Measurements from ENCODE around the gene ESYT2.

DNA sequence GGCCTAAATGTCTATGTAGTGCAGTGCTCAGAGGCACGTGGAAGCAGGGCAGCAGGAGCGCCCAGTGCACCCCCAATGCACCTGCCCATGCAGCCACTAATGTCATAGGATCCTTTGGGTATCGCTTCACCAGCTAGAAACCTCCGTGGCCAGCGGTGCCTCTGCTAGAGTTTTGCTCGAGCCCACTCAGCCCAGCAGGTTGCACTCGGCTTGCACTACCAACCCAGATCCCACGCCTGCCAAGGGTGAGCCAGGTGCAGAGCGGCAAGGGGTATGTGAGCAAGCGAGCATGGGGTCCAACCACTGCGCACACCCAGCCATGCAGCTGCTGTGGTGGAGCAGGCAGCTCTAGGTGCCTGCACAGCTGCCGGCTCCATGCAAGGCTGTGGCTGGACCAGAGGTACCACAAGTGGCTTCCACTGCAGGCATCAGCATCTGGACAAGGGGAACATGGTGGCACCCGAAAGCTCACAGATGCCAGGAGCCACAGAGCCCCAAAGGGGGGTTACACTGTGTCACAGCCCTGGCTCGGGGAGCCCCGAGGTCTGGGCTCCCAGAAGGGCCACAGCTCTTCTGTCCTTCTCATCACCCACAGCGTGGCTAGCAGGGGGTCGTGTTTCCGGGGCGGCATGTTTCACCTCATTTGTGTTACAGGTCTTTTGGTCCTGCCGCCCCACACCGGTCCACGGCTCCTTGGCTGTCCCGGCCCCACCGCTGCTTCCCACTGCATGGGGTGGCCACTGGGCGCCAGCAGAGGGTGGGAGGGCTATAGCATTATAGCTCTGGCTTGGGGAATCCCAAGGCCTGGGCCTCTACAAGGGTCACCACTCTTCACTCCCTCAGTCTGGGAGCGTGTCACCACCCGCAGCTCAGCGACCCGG, 122.4 kb downstream of the ESYT2 start:
- TF ChIP-seq, protein P1, sequence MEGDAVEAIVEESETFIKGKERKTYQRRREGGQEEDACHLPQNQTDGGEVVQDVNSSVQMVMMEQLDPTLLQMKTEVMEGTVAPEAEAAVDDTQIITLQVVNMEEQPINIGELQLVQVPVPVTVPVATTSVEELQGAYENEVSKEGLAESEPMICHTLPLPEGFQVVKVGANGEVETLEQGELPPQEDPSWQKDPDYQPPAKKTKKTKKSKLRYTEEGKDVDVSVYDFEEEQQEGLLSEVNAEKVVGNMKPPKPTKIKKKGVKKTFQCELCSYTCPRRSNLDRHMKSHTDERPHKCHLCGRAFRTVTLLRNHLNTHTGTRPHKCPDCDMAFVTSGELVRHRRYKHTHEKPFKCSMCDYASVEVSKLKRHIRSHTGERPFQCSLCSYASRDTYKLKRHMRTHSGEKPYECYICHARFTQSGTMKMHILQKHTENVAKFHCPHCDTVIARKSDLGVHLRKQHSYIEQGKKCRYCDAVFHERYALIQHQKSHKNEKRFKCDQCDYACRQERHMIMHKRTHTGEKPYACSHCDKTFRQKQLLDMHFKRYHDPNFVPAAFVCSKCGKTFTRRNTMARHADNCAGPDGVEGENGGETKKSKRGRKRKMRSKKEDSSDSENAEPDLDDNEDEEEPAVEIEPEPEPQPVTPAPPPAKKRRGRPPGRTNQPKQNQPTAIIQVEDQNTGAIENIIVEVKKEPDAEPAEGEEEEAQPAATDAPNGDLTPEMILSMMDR (IDR thresholded peaks at IDR 0.05; ENCODE audit: low read depth, low read length, missing input control): no peak
- no peak for TF ChIP-seq YY1 (IDR thresholded peaks at IDR 0.05)
- no peak for TF ChIP-seq SP1 (IDR thresholded peaks at IDR 0.05)
- TF ChIP-seq TAF1 (conservative IDR thresholded peaks at IDR 0.05): no peak
- TF ChIP-seq, protein P2, sequence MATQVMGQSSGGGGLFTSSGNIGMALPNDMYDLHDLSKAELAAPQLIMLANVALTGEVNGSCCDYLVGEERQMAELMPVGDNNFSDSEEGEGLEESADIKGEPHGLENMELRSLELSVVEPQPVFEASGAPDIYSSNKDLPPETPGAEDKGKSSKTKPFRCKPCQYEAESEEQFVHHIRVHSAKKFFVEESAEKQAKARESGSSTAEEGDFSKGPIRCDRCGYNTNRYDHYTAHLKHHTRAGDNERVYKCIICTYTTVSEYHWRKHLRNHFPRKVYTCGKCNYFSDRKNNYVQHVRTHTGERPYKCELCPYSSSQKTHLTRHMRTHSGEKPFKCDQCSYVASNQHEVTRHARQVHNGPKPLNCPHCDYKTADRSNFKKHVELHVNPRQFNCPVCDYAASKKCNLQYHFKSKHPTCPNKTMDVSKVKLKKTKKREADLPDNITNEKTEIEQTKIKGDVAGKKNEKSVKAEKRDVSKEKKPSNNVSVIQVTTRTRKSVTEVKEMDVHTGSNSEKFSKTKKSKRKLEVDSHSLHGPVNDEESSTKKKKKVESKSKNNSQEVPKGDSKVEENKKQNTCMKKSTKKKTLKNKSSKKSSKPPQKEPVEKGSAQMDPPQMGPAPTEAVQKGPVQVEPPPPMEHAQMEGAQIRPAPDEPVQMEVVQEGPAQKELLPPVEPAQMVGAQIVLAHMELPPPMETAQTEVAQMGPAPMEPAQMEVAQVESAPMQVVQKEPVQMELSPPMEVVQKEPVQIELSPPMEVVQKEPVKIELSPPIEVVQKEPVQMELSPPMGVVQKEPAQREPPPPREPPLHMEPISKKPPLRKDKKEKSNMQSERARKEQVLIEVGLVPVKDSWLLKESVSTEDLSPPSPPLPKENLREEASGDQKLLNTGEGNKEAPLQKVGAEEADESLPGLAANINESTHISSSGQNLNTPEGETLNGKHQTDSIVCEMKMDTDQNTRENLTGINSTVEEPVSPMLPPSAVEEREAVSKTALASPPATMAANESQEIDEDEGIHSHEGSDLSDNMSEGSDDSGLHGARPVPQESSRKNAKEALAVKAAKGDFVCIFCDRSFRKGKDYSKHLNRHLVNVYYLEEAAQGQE (IDR thresholded peaks at IDR 0.05): no peak
- no peak for TF ChIP-seq NR2F2 (IDR thresholded peaks at IDR 0.05)
- TF ChIP-seq, protein P3, sequence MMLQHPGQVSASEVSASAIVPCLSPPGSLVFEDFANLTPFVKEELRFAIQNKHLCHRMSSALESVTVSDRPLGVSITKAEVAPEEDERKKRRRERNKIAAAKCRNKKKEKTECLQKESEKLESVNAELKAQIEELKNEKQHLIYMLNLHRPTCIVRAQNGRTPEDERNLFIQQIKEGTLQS (IDR thresholded peaks at IDR 0.05): no peak
- TF ChIP-seq EGR1 (IDR thresholded peaks at IDR 0.05; ENCODE audit: low read depth in 2 of 2): no peak
